SK-N-SH (cell line): ENCODE measurements around the gene IDUA.

Experiments
- EP300 ChIP-seq, 2 experiments: IDR thresholded peaks; 2 replicates each; pipeline versions ENCODE4 v1.4.0 to v1.6.1; 2012; ENCODE audit warnings: borderline replicate concordance in 1 of 2, low read depth in 1 of 2, low read length in 1 of 2
- FOXJ3 ChIP-seq: sonication (generic); formaldehyde crosslinking; IDR thresholded peaks from 2 replicates; pipeline ENCODE4 v1.5.1; 2020; ENCODE audit warnings: mild to moderate bottlenecking, missing genetic modification reagents
- GATA2 ChIP-seq: sonication (generic); formaldehyde crosslinking; IDR thresholded peaks from 2 replicates; pipeline ENCODE4 v1.5.0; 2020; ENCODE audit warnings: mild to moderate bottlenecking, missing genetic modification reagents
- JUND ChIP-seq: IDR thresholded peaks from 2 replicates; pipeline ENCODE4 v1.4.0; 2012
- NFIC ChIP-seq: IDR thresholded peaks from 2 replicates; pipeline ENCODE4 v1.4.0; 2012; ENCODE audit warnings: borderline replicate concordance
- NRF1 ChIP-seq: IDR thresholded peaks from 2 replicates; pipeline ENCODE4 v1.6.1; 2012; ENCODE audit warnings: low read depth, mild to moderate bottlenecking, low read length
- POLR2AphosphoS5 ChIP-seq: IDR thresholded peaks from 2 replicates; pipeline ENCODE4 v1.6.1; 2012; ENCODE audit warnings: low read depth, low read length
- RAD21 ChIP-seq: IDR thresholded peaks from 2 replicates; pipeline ENCODE4 v1.6.1; 2012; ENCODE audit warnings: mild to moderate bottlenecking, low read length
- RFX5 ChIP-seq: IDR thresholded peaks from 2 replicates; pipeline ENCODE4 v1.6.1; 2012; ENCODE audit warnings: mild to moderate bottlenecking, improper control_type of control experiment, low read length
- TCF12 ChIP-seq: IDR thresholded peaks from 2 replicates; pipeline ENCODE4 v1.4.0; 2012
- USF2 ChIP-seq: fragments of 150-350 bp; IDR thresholded peaks from 2 replicates; pipeline ENCODE4 v1.6.1; 2017; ENCODE audit warnings: antibody characterized with exemption, low read length, low read depth, borderline replicate concordance
- YY1 ChIP-seq: IDR thresholded peaks from 2 replicates; pipeline ENCODE4 v1.4.0; 2012; ENCODE audit warnings: low read depth, mild to moderate bottlenecking
- TF ChIP-seq, protein P1 (sequence below): fragments of 200-600 bp; sonication (generic); IDR thresholded peaks from 2 replicates; pipeline ENCODE4 v1.6.1; 2017; ENCODE audit warnings: antibody characterized with exemption, mild to moderate bottlenecking, moderate library complexity
- TF ChIP-seq, protein P2 (sequence below): IDR thresholded peaks from 2 replicates; pipeline ENCODE4 v1.4.0; 2012; ENCODE audit warnings: low read depth, borderline replicate concordance

DNA sequence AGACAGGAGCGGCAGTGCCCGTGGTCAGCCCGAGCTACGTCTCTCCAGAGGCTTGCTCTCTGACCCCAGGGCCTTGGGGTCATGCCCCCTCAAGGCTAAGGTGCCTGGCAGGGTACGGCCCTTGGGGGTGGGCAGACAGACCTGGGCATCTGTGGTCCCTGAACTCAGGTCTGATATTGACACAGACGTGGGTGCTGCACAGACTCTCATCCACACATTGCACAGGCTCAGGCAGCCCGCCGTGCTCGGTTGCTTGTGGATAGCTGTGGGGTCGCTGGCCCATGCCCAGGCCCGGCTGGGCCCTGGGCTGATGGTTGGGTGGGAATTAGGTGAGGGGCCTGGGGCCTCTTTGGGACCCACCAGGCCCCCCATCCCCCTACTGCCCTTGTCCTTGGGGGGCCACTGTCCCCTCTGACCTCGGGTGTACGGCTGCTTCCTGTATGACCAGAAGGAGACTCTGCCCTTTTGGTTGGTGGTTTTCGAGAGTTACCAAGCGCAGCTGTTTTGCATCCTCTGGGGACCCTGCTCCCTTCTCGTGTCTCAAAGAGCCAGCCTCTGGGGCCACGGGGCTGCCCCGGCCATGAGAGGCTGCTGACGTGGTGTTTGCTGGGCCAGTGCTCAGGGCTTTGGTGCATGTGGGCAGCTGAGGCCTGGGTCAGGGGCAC lies 34.7 kb downstream of the IDUA start:
- TF ChIP-seq YY1 (no peak), RAD21 (no peak), FOXJ3 (CRISPR knock-in tag) (no peak), POLR2AphosphoS5 (no peak), GATA2 (CRISPR knock-in tag) (no peak), NRF1 (no peak), RFX5 (no peak), EP300 (IDR thresholded peaks at IDR 0.05; ENCODE audit: borderline replicate concordance in 1 of 2, low read depth in 1 of 2, low read length in 1 of 2) (no peak), USF2 (no peak), JUND (no peak), TCF12 (no peak), NFIC (no peak)
- TF ChIP-seq, protein P1, sequence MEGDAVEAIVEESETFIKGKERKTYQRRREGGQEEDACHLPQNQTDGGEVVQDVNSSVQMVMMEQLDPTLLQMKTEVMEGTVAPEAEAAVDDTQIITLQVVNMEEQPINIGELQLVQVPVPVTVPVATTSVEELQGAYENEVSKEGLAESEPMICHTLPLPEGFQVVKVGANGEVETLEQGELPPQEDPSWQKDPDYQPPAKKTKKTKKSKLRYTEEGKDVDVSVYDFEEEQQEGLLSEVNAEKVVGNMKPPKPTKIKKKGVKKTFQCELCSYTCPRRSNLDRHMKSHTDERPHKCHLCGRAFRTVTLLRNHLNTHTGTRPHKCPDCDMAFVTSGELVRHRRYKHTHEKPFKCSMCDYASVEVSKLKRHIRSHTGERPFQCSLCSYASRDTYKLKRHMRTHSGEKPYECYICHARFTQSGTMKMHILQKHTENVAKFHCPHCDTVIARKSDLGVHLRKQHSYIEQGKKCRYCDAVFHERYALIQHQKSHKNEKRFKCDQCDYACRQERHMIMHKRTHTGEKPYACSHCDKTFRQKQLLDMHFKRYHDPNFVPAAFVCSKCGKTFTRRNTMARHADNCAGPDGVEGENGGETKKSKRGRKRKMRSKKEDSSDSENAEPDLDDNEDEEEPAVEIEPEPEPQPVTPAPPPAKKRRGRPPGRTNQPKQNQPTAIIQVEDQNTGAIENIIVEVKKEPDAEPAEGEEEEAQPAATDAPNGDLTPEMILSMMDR: no peak
- TF ChIP-seq, protein P2, sequence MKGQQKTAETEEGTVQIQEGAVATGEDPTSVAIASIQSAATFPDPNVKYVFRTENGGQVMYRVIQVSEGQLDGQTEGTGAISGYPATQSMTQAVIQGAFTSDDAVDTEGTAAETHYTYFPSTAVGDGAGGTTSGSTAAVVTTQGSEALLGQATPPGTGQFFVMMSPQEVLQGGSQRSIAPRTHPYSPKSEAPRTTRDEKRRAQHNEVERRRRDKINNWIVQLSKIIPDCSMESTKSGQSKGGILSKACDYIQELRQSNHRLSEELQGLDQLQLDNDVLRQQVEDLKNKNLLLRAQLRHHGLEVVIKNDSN: no peak
